Activated B cell treated with CpG ODN at 0.5 μM for 24 hours (primary cell): Measurements from ENCODE around the gene FNBP1. TPM values are rescaled to one million over a fixed set of nuclear protein-coding genes. Genes with fewer than 3 reads are reported as not detected.

ENCODE experiments used
- ATAC-seq: fragments of 200-7000 bp; cut with Tn5 transposase; one replicate; pipeline ENCODE4 v1.10.0; 2021; ENCODE audit warnings: low read depth, mild to moderate bottlenecking, moderate library complexity
- CTCF ChIA-PET: fragments of 350-600 bp; sonication (Branson Sonifier 250); formaldehyde crosslinking; loops from one replicate; lab custom pipeline; 2021; ENCODE audit warnings: antibody characterized with exemption; lab: Charles Lee
- POLR2A ChIA-PET: fragments of 350-600 bp; sonication (Branson Sonifier 250); formaldehyde crosslinking; loops from one replicate; lab custom pipeline; 2021; ENCODE audit warnings: antibody characterized with exemption; lab: Charles Lee
- DNase-seq: peaks from one replicate; pipeline ENCODE4 v3.0.0; 2022
- H3K27ac Mint-ChIP-seq: one replicate; pipeline ENCODE4 v1.8.0; 2020; ENCODE audit warnings: mixed read lengths
- H3K27me3 Mint-ChIP-seq: one replicate; pipeline ENCODE4 v1.8.0; 2021; ENCODE audit warnings: mixed read lengths
- H3K36me3 Mint-ChIP-seq: one replicate; pipeline ENCODE4 v1.8.0; 2021; ENCODE audit warnings: low read depth, mixed read lengths
- H3K4me1 Mint-ChIP-seq: one replicate; pipeline ENCODE4 v1.8.0; 2021; ENCODE audit warnings: mixed read lengths
- H3K4me3 Mint-ChIP-seq: one replicate; pipeline ENCODE4 v1.8.0; 2020; ENCODE audit warnings: mild to moderate bottlenecking, mixed read lengths
- H3K9me3 Mint-ChIP-seq: one replicate; pipeline ENCODE4 v1.8.0; 2020; ENCODE audit warnings: mixed read lengths
- intact Hi-C: fragments of 100-400 bp; cut with micrococcal nuclease; formaldehyde crosslinking; loops from one replicate; pipeline ENCODE4 v1.15.1; 2024
- total RNA-seq: library from RNA; stranded (reverse); gene quantifications from 2 replicates; pipeline ENCODE4 v1.2.3, GENCODE V29; 2022
- TF ChIP-seq, protein P1 (sequence below): fragments of 200-600 bp; IDR thresholded peaks from one replicate; pipeline ENCODE4 v1.8.0; 2022; ENCODE audit warnings: antibody characterized with exemption, mild to moderate bottlenecking

The FNBP1 gene
- total RNA-seq, 1 donor from 2014 or later, result 501 TPM

GRCh38 chr9:129923589-129923988, 119.4 kb downstream of the FNBP1 start:
- POLR2A ChIA-PET, result interaction anchor here (0.6 kb wide), 1 partner anchor 33 kb away, joined by 5 read pairs; no protein-coding TSS in a partner anchor
- H3K27ac Mint-ChIP-seq, result no peak overlapping the region

GRCh38 chr9:129921905-129922304, 121.1 kb downstream of the FNBP1 start:
- intact Hi-C loops, result no loop called here
- Mint-ChIP-seq H3K9me3 (no peaks in the 10 kb centered on the region), H3K36me3 (peaks cover 87% of the 10 kb centered on the region), H3K27ac (peak overlapping the region; percentile 30), H3K4me3 (no peak overlapping the region), H3K4me1 (peaks cover 20% of the 10 kb centered on the region), H3K27me3 (no peaks in the 10 kb centered on the region)
- TF ChIP-seq, protein P1, sequence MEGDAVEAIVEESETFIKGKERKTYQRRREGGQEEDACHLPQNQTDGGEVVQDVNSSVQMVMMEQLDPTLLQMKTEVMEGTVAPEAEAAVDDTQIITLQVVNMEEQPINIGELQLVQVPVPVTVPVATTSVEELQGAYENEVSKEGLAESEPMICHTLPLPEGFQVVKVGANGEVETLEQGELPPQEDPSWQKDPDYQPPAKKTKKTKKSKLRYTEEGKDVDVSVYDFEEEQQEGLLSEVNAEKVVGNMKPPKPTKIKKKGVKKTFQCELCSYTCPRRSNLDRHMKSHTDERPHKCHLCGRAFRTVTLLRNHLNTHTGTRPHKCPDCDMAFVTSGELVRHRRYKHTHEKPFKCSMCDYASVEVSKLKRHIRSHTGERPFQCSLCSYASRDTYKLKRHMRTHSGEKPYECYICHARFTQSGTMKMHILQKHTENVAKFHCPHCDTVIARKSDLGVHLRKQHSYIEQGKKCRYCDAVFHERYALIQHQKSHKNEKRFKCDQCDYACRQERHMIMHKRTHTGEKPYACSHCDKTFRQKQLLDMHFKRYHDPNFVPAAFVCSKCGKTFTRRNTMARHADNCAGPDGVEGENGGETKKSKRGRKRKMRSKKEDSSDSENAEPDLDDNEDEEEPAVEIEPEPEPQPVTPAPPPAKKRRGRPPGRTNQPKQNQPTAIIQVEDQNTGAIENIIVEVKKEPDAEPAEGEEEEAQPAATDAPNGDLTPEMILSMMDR, result no peak
- DNase-seq (no peak), ATAC-seq (no peak)
- POLR2A ChIA-PET, result interaction anchor here (0.6 to 0.8 kb wide), 2 partner anchors 27 to 28 kb away, joined by 3 to 7 read pairs; no protein-coding TSS in a partner anchor
- CTCF ChIA-PET, result no interaction called here

More at GRCh38 chr9:129923589-129923988, 119.4 kb downstream of the FNBP1 start:
- CTCF ChIA-PET, result no interaction called here
- H3K36me3 Mint-ChIP-seq, result peaks cover 87% of the 10 kb centered on the region
- no peaks in the 10 kb centered on the region for H3K9me3 Mint-ChIP-seq
- no peak overlapping the region for H3K4me3 Mint-ChIP-seq
- ATAC-seq (no peak), DNase-seq (no peak)
- intact Hi-C loops, result no loop called here
- H3K4me1 Mint-ChIP-seq, result peaks cover 16% of the 10 kb centered on the region
- TF ChIP-seq, protein P1, result no peak
- no peaks in the 10 kb centered on the region for H3K27me3 Mint-ChIP-seq

GRCh38 chr9:129919841-129920240, 123.1 kb downstream of the FNBP1 start:
- TF ChIP-seq, protein P1, result no peak
- no peak for DNase-seq
- ChIA-PET POLR2A (interaction anchor here (0.8 to 1.0 kb wide), 2 partner anchors 18 to 122 kb away, joined by 3 to 5 read pairs; no protein-coding TSS in a partner anchor), CTCF (interaction anchor here (1.3 to 1.4 kb wide), 3 partner anchors 13 to 35 kb away, joined by 3 read pairs; no protein-coding TSS in a partner anchor)
- Mint-ChIP-seq H3K27ac (no peak overlapping the region), H3K27me3 (no peaks in the 10 kb centered on the region), H3K4me3 (no peak overlapping the region), H3K4me1 (peaks cover 24% of the 10 kb centered on the region), H3K36me3 (peaks cover 87% of the 10 kb centered on the region), H3K9me3 (no peaks in the 10 kb centered on the region)
- intact Hi-C loops, result loop anchor here (2.0 kb wide), 2 partner anchors 13 to 35 kb away; no protein-coding TSS in a partner anchor
- ATAC-seq, result no peak

DNA sequence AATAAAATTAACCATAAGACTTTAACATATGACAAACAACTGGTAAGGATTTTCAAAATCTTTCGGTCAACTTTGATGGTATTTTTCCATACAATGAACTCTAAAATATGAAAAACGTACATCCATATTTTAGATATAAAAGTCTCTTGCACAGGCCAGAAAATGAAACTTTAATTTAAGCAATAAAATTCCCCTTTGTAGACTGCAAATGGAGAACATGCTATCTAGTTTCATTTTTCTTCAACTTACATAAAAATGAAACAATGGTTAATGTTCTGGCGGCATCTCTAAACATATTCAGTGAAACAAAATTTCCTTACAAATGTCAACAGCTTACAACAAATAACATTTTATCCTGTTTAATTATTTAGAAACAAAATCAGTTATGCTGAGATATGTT, 123.7 kb downstream of the FNBP1 start:
- Mint-ChIP-seq H3K27me3 (no peaks in the 10 kb centered on the region), H3K4me1 (peaks cover 24% of the 10 kb centered on the region), H3K4me3 (no peak overlapping the region), H3K27ac (no peak overlapping the region), H3K36me3 (peaks cover 83% of the 10 kb centered on the region), H3K9me3 (no peaks in the 10 kb centered on the region)
- POLR2A ChIA-PET, result interaction anchor here (0.6 to 1.1 kb wide), 4 partner anchors 18 to 124 kb away, joined by 3 to 5 read pairs (median 3); partner anchors contain the start of gene FNBP1
- CTCF ChIA-PET, result interaction anchor here (1.3 kb wide), 2 partner anchors 14 to 33 kb away, joined by 3 read pairs; no protein-coding TSS in a partner anchor
- DNase-seq (no peak), ATAC-seq (no peak)
- TF ChIP-seq, protein P1, result no peak
- intact Hi-C loops, result loop anchor here (2.0 kb wide), 2 partner anchors 14 to 34 kb away; no protein-coding TSS in a partner anchor

DNA sequence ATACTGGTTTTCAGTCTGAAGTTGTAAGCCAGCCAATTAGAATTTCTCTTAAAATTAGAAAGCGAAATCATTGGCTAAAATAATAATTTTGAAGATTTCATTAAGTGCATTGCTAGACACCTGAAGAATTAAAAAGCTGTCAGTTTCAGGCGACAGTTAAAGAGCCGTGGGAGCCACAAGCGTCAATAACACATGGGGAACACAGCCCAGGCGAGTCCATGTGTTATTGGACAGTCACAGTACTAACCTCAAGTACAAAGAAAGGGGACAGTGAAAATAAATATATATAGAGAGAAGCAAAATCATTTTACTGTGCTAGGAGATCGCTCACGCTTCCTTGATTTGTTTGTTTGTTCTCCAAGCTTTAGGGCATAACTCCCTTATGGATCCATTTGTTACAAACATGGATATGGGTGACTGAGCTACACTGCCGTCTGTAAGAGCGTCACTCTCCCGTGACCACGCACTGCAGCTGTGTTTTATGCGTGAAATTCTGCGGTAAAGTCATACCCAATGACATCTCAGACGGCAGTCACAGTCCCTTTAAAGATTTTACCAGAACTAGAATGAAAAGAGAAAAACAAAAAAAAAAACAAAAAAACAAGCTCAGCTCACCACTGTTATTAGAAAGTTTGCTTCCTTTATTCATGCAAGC, 124.6 kb downstream of the FNBP1 start:
- TF ChIP-seq, protein P1, result no peak
- CTCF ChIA-PET, result interaction anchor here (1.3 kb wide), 2 partner anchors 15 to 34 kb away, joined by 3 read pairs; no protein-coding TSS in a partner anchor
- Mint-ChIP-seq H3K27ac (peak overlapping the region; percentile 56), H3K9me3 (no peaks in the 10 kb centered on the region), H3K27me3 (no peaks in the 10 kb centered on the region), H3K36me3 (peaks cover 80% of the 10 kb centered on the region), H3K4me1 (peaks cover 24% of the 10 kb centered on the region), H3K4me3 (no peak overlapping the region)
- DNase-seq, result no peak
- intact Hi-C loops, result loop anchor here (2.0 kb wide), 2 partner anchors 14 to 34 kb away; no protein-coding TSS in a partner anchor
- POLR2A ChIA-PET, result interaction anchor here (0.6 to 1.1 kb wide), 5 partner anchors 17 to 327 kb away, joined by 3 to 6 read pairs (median 3); partner anchors contain the start of gene FNBP1
- no peak for ATAC-seq
